ENCODE measurements around the gene EZR. TPM values are rescaled to one million over a fixed set of nuclear protein-coding genes. Genes with fewer than 3 reads are reported as not detected.

The EZR gene
- total RNA-seq, 1 experiment from 2014 or later = 375 TPM

DNA sequence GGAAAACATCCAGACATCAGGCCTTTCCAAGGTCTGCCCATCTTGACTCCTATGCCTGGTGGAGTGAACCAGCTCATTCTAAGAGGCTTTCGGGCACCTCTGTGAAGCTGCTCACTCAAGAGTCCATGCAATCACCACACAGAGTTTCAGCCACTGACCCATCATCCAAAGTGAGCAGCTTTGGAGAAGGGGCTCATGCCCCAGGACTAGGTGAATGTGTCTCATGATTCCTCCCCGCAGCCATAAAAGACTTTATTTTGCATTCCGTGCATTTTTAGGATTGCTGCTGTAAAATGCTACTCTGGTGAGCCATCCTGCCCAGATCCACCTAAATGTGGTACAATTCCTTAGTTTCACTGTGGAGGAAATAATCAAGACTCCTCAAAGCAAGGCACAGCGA, 44.5 kb upstream of the EZR start:
- Histone ChIP-seq H2BK12ac (ENCODE audit: insufficient read length, low read depth, low read length) (no peak overlapping the region), H3K23ac (ENCODE audit: insufficient read length, low read depth, low read length) (no peak overlapping the region), H3K4ac (ENCODE audit: low read depth, low read length) (no peak overlapping the region), H3K27ac (ENCODE audit: insufficient read length, low read depth, low read length) (no peak overlapping the region), H2BK20ac (ENCODE audit: low read depth, low read length, poor library complexity, severe bottlenecking) (no peak overlapping the region), H3T11ph (ENCODE audit: low read length) (no peak overlapping the region), H2AFZ (ENCODE audit: low read length) (no peak overlapping the region), H2BK120ac (ENCODE audit: low read depth, low read length, poor library complexity, severe bottlenecking) (no peak overlapping the region), H3K27me3 (ENCODE audit: insufficient read depth, low read length) (no peaks in the 10 kb centered on the region), H4K91ac (ENCODE audit: insufficient read length, low read depth, low read length) (peak overlapping the region; percentile 3), H2BK5ac (ENCODE audit: insufficient read length, low read length) (no peak overlapping the region), H3K9ac (ENCODE audit: extremely low read depth, insufficient read length, low read length) (no peak overlapping the region), H4K8ac (replicated peaks; ENCODE audit: insufficient read length, low read depth, low read length) (no peak overlapping the region), H3K4me2 (ENCODE audit: insufficient read depth, insufficient read length, low read length) (no peak overlapping the region), H3K4me1 (ENCODE audit: insufficient read depth, low read length) (peaks cover 11% of the 10 kb centered on the region; the same call in 1 of the 2 replicates), H4K20me1 (ENCODE audit: control insufficient read depth, insufficient read depth, insufficient read length) (no peaks in the 10 kb centered on the region), H2AK5ac (ENCODE audit: insufficient read length, low read length) (no peak overlapping the region), H3K79me2 (ENCODE audit: insufficient read depth, low read length) (no peaks in the 10 kb centered on the region), H3K56ac (ENCODE audit: insufficient read length, low read depth, low read length) (no peak overlapping the region), H3K79me1 (ENCODE audit: insufficient read depth, low read depth, low read length, poor library complexity, severe bottlenecking) (no peaks in the 10 kb centered on the region), H3K18ac (ENCODE audit: insufficient read length, low read depth, low read length) (no peak overlapping the region), H3K14ac (ENCODE audit: insufficient read depth, low read length) (no peak overlapping the region), H4K5ac (ENCODE audit: insufficient read length, low read depth, low read length) (no peak overlapping the region), H2BK15ac (ENCODE audit: low read depth, low read length) (no peak overlapping the region), H3K9me3 (ENCODE audit: control insufficient read depth, low read depth, low read length) (no peaks in the 10 kb centered on the region), H3K23me2 (ENCODE audit: insufficient read length, low read depth, low read length, poor library complexity, severe bottlenecking) (no peaks in the 10 kb centered on the region)
- no peak for DNase-seq
- Mint-ChIP-seq H3K9me3 (peaks cover 4 to 7% of the 10 kb centered on the region in 2 experiments; a peak in 4 of 5 replicates), H3K4me3 (no peak overlapping the region), H3K4me1 (peaks cover 21 to 31% of the 10 kb centered on the region in 2 experiments), H3K27ac (peak overlapping the region in 2 of 3 experiments; percentile 5 to 59; a peak in 2 of 7 replicates), H3K36me3 (ENCODE audit: insufficient read depth in 1 of 3, low read depth in 3 of 3) (peaks cover 0 to 6% (median 5%) of the 10 kb centered on the region in 3 experiments; a peak in 5 of 7 replicates), H3K27me3 (ENCODE audit: low read depth) (no peaks in the 10 kb centered on the region; the same call in 1 of the 2 replicates)
- no peak for TF ChIP-seq CTCF (conservative IDR thresholded peaks at IDR 0.05)
- no CpG with 5 or more reads among the region's 4 CpGs for WGBS (ENCODE audit: extremely low coverage, insufficient read length, low lambda C conversion rate)
